ENCODE data around the gene NUP43. TPM values are rescaled to one million over a fixed set of nuclear protein-coding genes. Genes with fewer than 3 reads are reported as not detected.
"Not testable (repeated sequence)": the region's sequence is repeated elsewhere in the genome, so short reads cannot be mapped to it uniquely, and the experiment has no call there.

The NUP43 gene
- total RNA-seq, 1 experiment from 2014 or later = 64.0 TPM

DNA sequence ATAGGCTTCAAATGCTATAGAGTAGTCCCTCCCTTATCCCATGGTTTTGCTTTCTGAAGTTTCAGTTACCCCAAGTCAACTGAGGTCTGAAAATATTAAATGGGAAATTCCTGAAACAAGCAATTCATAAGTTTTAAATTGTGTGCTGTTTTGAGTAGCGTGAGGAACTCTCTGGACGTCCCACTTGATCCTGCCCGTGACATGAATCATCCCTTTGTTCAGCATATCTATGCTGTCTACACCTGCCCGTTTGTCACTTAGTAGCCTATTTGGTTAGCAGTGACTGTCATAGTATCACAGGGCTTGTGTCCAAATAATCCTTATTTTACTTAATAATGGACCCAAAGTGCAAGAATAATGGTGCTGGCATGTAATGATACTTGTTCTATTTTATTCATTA lies 8.2 kb upstream of the NUP43 start:
- Histone ChIP-seq H3K4me3 (ENCODE audit: insufficient read depth, low read depth, low read length) (no peak overlapping the region), H3K27me3 (ENCODE audit: control insufficient read depth, insufficient read depth, low read length) (no peaks in the 10 kb centered on the region), H3K36me3 (replicated peaks; ENCODE audit: control insufficient read depth, insufficient read depth, low read length) (no peaks in the 10 kb centered on the region; the same call in 1 of the 2 replicates)
- no peak for DNase-seq

DNA sequence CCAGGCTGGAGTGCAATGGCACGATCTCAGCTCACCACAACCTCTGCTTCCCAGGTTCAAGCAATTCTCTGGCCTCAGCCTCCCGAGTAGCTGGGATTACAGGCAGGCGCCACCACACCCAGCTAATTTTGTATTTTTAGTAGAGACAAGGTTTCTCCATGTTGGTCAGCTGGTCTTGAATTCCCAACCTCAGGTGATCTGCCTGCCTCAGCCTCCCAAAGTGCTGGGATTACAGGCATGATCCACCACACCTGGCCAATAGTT lies 7.0 kb upstream of the NUP43 start:
- DNase-seq; H3K4me3 ChIP-seq (ENCODE audit: insufficient read depth, low read depth, low read length); H3K27me3 ChIP-seq (ENCODE audit: control insufficient read depth, insufficient read depth, low read length); H3K36me3 ChIP-seq (replicated peaks; ENCODE audit: control insufficient read depth, insufficient read depth, low read length): not testable (repeated sequence)

DNA sequence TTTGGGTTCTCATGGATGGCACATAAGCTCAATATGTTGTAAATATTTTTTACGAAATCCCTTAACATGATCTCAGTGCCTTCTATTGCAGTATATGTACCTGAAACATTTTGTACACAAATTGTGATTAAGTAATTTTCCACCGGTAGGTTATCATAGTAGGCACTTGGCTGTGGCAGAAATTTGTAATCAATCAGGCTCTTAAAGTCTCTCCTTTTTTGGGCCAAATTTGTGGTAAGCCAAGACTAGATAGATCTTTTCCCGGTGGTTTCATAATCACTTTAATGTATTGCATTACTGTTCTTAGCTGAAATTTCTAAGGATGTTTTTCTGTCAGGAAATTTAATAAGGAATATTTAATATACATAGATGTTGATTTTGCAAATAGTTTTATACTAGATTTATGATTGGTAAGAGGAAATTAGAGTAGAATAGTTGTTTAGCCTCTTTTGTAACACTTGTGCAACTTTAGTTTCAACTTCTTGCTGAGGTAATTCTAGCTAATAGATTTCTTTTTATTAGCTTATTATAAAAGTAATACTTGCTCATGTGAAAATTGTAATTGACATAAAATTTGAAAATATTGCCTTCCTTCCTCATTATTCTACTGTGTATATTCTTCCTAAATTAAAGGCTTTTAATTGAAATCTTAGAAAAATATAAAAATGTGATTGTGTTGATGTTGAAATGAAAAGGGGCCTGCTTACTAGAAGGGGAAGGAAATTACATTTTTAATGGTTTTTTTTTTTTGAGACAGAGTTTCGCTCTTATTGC lies 6.5 kb upstream of the NUP43 start:
- no peak for DNase-seq
- Histone ChIP-seq H3K27me3 (ENCODE audit: control insufficient read depth, insufficient read depth, low read length) (no peaks in the 10 kb centered on the region), H3K4me3 (ENCODE audit: insufficient read depth, low read depth, low read length) (no peak overlapping the region), H3K36me3 (replicated peaks; ENCODE audit: control insufficient read depth, insufficient read depth, low read length) (no peaks in the 10 kb centered on the region)

DNA sequence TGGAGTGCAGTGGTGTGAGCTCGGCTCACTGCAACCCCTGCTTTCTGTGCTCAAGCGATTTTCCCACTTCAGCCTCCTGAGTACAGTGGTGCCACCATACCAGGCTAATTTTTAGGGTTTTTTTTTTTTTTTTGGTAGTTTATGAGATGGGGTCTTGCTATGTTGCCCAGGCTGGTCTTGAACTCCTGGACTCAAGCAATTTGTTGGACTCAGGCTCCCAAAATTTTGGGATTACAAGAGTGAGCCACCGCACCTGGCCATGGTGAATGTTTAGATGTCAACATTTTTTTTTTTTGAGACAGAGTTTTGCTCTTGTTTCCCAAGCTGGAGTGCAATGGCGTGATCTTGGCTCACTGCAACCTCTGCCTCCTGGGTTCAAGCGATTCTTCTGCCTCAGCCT lies 5.6 kb upstream of the NUP43 start:
- not testable (repeated sequence) for H3K36me3 ChIP-seq (replicated peaks; ENCODE audit: control insufficient read depth, insufficient read depth, low read length)

DNA sequence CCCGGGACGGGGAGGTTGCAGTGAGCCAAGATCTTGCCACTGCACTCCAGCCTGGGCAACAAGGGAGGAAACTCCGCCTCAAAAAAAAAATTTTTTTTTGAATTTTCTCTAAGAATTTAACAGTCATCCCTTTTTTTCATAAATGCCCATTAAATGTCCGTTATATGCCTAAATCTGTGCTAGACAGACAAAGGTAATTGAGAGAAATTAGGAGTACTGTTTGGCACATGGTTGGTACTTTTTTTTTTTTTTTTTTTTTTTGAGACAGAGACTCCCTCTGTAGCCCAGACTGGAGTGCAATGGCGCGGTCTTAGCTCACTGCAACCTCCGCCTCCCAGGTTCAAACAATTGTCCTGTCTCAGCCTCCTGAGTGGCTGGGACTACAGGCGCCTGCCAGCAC lies 4.9 kb upstream of the NUP43 start:
- Histone ChIP-seq H3K4me3 (ENCODE audit: insufficient read depth, low read depth, low read length) (no peak overlapping the region), H3K27me3 (ENCODE audit: control insufficient read depth, insufficient read depth, low read length) (no peaks in the 10 kb centered on the region), H3K36me3 (replicated peaks; ENCODE audit: control insufficient read depth, insufficient read depth, low read length) (no peaks in the 10 kb centered on the region)
- no peak for DNase-seq

More for the DNA sequence above, 5.6 kb upstream of the NUP43 start:
- DNase-seq; H3K27me3 ChIP-seq (ENCODE audit: control insufficient read depth, insufficient read depth, low read length); H3K4me3 ChIP-seq (ENCODE audit: insufficient read depth, low read depth, low read length): not testable (repeated sequence)

DNA sequence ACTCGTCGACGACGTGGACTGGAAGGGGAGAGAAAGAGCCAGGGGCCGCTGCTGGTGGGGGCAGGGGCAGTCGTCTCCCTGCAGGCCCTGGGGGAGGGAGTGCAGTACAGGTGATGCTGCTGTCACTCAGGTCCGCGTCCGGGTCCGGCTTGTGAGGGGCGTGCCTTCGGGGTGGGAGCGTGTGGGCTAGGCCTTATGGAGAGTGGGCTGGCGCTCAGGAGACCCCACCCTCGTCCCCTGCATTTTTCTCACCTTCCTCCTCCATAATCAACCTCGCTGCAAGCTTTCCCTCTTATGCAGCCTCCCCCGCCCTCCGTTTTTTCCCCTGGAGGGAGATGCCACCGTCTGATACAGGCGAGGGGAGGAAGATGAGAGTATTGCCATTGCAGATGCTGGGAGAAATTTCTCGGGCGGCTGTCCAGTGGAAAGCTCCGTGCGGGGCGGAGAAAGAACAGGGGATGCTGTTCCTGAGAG lies 3.8 kb upstream of the NUP43 start:
- no peaks in the 10 kb centered on the region for H3K36me3 ChIP-seq (replicated peaks; ENCODE audit: control insufficient read depth, insufficient read depth, low read length)
- peak overlapping the region; percentile 100 for H3K4me3 ChIP-seq (ENCODE audit: insufficient read depth, low read depth, low read length)
- H3K27me3 ChIP-seq (ENCODE audit: control insufficient read depth, insufficient read depth, low read length) = no peaks in the 10 kb centered on the region
- peak; percentile 87 for DNase-seq

DNA sequence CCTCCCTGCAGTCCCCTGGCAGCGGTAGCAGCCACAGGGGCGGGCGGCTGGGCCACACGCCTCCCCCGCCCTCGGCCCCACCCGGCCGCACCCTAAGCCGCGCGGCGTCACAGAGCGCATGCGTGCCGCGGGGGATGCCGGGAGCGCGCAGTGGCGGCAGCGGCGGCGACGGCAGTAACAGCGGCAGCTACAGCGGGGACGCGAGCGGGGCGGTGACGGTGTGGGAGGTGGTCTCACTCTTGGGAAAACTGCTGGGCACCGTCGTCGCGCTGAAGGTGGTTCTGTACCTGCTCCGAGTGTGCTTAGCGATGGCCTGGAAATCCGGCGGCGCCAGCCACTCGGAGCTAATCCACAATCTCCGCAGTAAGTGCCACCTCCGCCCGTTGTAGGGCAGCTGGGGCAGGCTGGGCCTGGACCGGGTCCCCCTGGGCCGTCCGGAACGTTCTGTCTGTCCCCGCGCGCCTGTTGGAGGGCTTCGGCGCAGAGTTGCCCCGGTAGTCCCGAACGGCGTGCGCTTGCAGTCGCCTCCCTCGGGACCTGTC lies 3.3 kb upstream of the NUP43 start, which contains the start of gene PCMT1:
TSS of gene PCMT1 (plus strand) at position 148 of the 542 bp plus-strand sequence. CDS start at position 309, 161 bp downstream.
- Histone ChIP-seq H3K4me3 (ENCODE audit: insufficient read depth, low read depth, low read length) (peak within 1 kb of the TSS; percentile 100), H3K27me3 (ENCODE audit: control insufficient read depth, insufficient read depth, low read length) (no peaks in the 10 kb centered on the region), H3K36me3 (replicated peaks; ENCODE audit: control insufficient read depth, insufficient read depth, low read length) (no peaks in the 10 kb centered on the region)
- peak; percentile 95 for DNase-seq

DNA sequence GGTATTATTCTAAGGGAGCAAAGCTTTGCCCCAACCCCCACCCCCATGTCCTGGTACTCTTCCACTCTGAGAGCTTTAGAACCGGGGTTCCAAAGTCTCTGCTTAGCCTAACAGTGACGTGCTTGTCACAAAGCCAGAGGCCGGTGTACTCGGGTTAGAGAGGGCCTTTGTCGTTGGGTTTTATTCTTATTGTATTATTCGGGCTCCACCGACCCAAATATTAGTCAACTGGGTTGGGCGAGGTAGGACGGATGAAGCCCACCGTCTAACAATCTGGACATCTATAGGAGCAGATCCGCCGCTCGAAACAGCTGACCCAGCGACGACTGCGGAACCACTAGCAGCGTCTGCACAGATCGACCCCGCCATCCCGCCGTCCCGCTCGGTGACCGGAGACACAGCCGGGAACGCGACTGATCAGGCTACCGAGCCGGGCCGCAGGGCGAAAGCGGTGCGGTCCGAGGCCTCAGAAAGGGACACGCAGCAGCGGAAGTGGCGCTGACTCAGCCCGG lies 2.8 kb upstream of the NUP43 start:
- DNase-seq = not testable (repeated sequence)

DNA sequence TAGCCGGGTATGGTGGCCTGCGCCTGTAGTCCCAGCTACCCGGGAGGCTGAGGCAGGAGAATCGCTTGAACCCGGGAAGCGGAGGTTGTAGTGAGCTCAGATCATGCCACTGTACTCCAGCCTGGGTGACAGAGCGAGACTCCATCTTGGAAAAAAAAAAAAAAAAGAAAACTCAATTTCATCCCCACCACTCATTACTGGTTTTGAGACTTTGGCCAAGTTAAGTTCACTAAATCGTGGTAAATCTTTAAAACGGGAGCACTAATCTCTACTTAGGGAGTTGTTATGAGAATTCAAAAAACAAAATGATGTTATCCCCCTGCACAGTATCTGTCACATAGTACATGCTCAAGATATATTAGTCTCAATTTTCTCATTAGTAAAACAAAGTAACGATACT lies 1.1 kb downstream of the NUP43 start:
- not testable (repeated sequence) for H3K27me3 ChIP-seq (ENCODE audit: control insufficient read depth, insufficient read depth, low read length); H3K36me3 ChIP-seq (replicated peaks; ENCODE audit: control insufficient read depth, insufficient read depth, low read length); DNase-seq
- H3K4me3 ChIP-seq (ENCODE audit: insufficient read depth, low read depth, low read length) = peak overlapping the region; percentile 94; the same call in 1 of the 2 replicates

More for the DNA sequence above, 2.8 kb upstream of the NUP43 start:
- H3K36me3 ChIP-seq (replicated peaks; ENCODE audit: control insufficient read depth, insufficient read depth, low read length); H3K27me3 ChIP-seq (ENCODE audit: control insufficient read depth, insufficient read depth, low read length): not testable (repeated sequence)
- peak overlapping the region; percentile 100 for H3K4me3 ChIP-seq (ENCODE audit: insufficient read depth, low read depth, low read length)

DNA sequence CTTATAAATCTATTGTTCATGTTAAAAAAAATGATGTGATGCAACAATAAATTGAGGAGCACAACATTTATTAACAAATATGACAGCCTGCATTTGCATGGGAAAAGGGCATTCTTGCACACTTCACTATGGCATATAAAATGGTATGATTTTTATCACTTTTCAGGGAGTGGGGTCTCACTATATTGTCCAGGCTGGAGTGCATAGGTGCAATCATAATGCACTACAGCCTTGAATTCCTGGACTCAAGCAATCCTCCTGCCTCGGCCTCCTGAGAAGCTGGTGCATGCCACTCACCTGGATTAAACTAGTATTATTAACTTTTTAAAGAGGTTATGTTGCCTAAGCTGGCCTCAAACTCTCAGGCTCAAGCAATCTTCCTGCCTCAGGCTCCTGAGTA lies 11.4 kb downstream of the NUP43 start:
- no peak for DNase-seq
- Histone ChIP-seq H3K36me3 (replicated peaks; ENCODE audit: control insufficient read depth, insufficient read depth, low read length) (peaks cover 20% of the 10 kb centered on the region), H3K4me3 (ENCODE audit: insufficient read depth, low read depth, low read length) (no peak overlapping the region), H3K27me3 (ENCODE audit: control insufficient read depth, insufficient read depth, low read length) (no peaks in the 10 kb centered on the region)

DNA sequence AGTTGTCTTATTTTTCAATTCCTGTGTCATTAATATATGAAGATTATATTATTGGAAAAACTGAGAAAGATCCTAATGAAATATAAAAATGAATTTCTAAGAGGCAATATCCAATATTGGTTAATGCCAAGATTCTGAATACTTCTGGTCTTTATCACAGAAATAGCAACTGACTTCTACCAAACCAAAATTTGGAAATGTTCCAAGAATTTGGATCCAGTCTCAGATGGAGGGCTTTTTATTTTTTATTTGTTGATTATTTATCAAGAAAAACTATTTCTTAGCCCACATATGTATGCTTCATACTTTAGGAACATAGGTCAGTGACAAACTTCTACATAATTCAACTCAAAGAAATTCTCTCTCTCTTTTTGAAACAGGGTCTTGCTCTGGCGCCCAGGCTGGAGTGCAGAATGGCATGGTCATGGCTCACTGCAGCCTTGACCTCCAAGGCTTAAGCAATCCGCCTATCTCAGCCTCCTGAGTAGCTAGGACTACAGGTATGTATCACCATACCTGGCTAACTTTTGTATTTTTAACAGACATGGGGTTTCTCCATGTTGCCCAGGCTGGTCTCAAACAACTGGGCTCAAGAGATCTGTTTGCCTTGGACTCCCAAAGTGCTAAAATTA lies 13.1 kb downstream of the NUP43 start:
- H3K4me3 ChIP-seq (ENCODE audit: insufficient read depth, low read depth, low read length) = no peak overlapping the region
- no peaks in the 10 kb centered on the region for H3K27me3 ChIP-seq (ENCODE audit: control insufficient read depth, insufficient read depth, low read length)
- H3K36me3 ChIP-seq (replicated peaks; ENCODE audit: control insufficient read depth, insufficient read depth, low read length) = peaks cover 25% of the 10 kb centered on the region
- no peak for DNase-seq

DNA sequence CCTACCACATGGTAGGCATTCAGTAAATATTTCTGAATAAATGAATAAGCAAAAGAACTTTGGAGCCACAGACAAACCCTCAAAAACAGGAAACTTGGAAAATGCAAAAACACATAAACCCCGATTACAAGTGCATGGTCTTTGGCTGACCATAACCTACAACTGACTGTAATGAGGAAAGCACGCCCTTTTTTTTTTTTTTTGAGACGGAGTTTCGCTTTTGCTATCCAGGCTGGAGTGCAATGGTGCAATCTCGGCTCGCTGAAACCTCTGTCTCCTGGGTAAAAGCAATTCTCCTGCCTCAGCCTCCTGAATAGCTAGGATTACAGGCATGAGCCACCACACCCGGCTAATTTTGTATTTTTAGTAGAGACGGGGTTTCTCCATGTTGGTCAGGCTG lies 16.5 kb downstream of the NUP43 start:
- Histone ChIP-seq H3K4me3 (ENCODE audit: insufficient read depth, low read depth, low read length) (no peak overlapping the region), H3K36me3 (replicated peaks; ENCODE audit: control insufficient read depth, insufficient read depth, low read length) (peaks cover 21% of the 10 kb centered on the region), H3K27me3 (ENCODE audit: control insufficient read depth, insufficient read depth, low read length) (no peaks in the 10 kb centered on the region)
- no peak for DNase-seq

DNA sequence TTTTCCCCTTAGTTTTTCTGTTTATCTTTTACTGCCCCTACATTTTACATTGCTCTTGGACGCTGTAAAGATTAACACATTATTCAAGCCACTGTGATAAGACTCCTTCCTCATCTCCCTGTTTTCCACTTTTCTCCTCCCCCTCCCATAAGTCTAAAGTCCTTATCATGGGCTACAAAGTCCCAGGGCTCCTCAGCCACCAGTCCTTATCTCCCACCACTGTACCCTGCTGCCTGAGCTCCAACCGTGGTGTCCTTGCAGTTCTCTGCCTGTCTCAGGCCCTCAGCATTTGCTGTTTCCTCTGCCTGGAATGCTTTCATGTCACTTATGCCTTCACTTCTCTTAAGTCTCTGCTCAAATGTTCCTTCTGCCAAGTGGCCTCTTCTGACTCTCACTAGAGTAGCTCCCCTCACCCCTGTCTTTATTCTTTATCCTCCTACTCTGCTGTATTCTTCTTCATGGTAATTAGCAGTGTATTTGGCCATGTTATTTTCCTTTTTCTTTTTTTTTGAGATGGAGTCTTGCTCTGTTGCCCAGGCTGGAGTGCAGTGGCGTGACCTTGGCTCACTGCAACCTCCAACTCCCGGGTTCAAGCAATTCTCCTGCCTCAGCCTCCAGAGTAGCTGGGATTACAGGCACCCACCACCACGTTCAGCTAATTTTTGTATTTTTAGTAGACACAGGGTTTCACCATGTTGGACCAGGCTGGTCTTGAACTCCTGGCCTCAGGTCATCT lies 17.7 kb downstream of the NUP43 start:
- no peaks in the 10 kb centered on the region for H3K27me3 ChIP-seq (ENCODE audit: control insufficient read depth, insufficient read depth, low read length)
- peaks cover 20% of the 10 kb centered on the region for H3K36me3 ChIP-seq (replicated peaks; ENCODE audit: control insufficient read depth, insufficient read depth, low read length)
- DNase-seq = no peak
- H3K4me3 ChIP-seq (ENCODE audit: insufficient read depth, low read depth, low read length) = no peak overlapping the region

DNA sequence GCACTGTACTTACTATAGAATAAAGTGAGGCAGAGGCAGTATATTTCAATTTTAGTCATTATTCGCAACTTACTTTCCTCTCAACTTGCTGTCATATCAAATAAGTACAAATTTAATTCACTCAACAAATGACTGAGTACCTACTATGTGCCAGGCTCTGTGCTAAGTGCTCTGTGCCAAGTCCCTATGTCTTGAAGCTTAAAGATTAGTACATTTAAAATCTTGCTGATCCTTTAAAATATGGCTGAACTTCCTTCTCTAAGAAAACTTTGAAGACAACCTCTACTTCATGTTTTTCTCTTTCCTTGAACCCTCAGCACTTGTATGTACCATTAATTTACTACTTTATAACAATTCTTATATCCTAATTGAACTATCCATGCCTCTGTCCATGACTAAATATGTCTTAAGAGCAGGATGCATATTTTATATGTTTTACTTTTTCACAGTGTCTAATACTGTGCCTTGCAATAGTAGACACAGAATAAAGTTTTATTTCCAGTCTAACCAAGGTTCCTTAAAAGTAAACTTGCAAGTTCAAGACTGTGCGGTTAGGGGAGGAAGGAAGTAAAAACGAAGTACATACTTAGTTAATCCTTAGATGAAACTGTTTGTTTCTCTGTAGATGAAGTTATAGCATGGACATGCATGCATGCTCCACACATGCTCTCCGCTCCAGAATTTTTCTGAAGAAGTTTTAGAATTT lies 18.4 kb downstream of the NUP43 start:
- no peak overlapping the region for H3K4me3 ChIP-seq (ENCODE audit: insufficient read depth, low read depth, low read length)
- no peaks in the 10 kb centered on the region for H3K27me3 ChIP-seq (ENCODE audit: control insufficient read depth, insufficient read depth, low read length)
- DNase-seq = no peak
- peaks cover 18% of the 10 kb centered on the region for H3K36me3 ChIP-seq (replicated peaks; ENCODE audit: control insufficient read depth, insufficient read depth, low read length)

Data from H7 (cell line).